RWPE2 (cell line): ENCODE data around the gene RABGAP1L.

Source experiments
- ATAC-seq: fragments of 200-7000 bp; cut with Tn5 transposase; 3 replicates; pipeline ENCODE4 v1.9.1; 2021; ENCODE audit warnings: low read depth
- DNase-seq: peaks from one replicate; pipeline ENCODE4 v3.0.0-alpha.2; 2020; ENCODE audit warnings: low spot score
- H3K27ac ChIP-seq: fragments of 450-650 bp; 2 replicates; pipeline ENCODE4 v1.5.1; 2017; ENCODE audit warnings: mild to moderate bottlenecking; ENCODE audit not compliant: poor library complexity, severe bottlenecking
- H3K27me3 ChIP-seq: fragments of 250-450 bp; sonication (Bioruptor Pico); 2 replicates; pipeline ENCODE4 v1.5.1; 2021; ENCODE audit warnings: mild to moderate bottlenecking, moderate library complexity; ENCODE audit not compliant: insufficient read depth, poor library complexity, severe bottlenecking
- H3K36me3 ChIP-seq: fragments of 250-450 bp; sonication (Bioruptor Pico); 2 replicates; pipeline ENCODE4 v1.5.1; 2020; ENCODE audit warnings: low read depth, mild to moderate bottlenecking, moderate library complexity
- H3K4me1 ChIP-seq: fragments of 250-450 bp; sonication (Bioruptor Pico); 2 replicates; pipeline ENCODE4 v1.5.1; 2021; ENCODE audit warnings: mild to moderate bottlenecking, moderate library complexity; ENCODE audit not compliant: insufficient read depth, poor library complexity, severe bottlenecking
- H3K4me3 ChIP-seq: fragments of 250-450 bp; sonication (Bioruptor Pico); 2 replicates; pipeline ENCODE4 v1.5.1; 2021; ENCODE audit warnings: mild to moderate bottlenecking, moderate library complexity; ENCODE audit not compliant: severe bottlenecking
- H3K9me3 ChIP-seq: fragments of 250-450 bp; sonication (Bioruptor Pico); 2 replicates; pipeline ENCODE4 v1.5.1; 2021; ENCODE audit warnings: mild to moderate bottlenecking, moderate library complexity; ENCODE audit not compliant: severe bottlenecking
- TF ChIP-seq, protein P1 (sequence below): fragments of 450-650 bp; IDR thresholded peaks from one replicate; pipeline ENCODE4 v1.5.1; 2017; ENCODE audit warnings: mild to moderate bottlenecking, moderate library complexity; ENCODE audit not compliant: poor library complexity, severe bottlenecking

Gene RABGAP1L

GRCh38 chr1:174946031-174946430 is 786.7 kb downstream of the RABGAP1L start:
- H3K27me3 ChIP-seq: no peaks in the 10 kb centered on the region
- H3K4me3 ChIP-seq: no peak overlapping the region
- no peaks in the 10 kb centered on the region for H3K4me1 ChIP-seq
- DNase-seq (no peak), ATAC-seq (no peak)
- no peaks in the 10 kb centered on the region for H3K36me3 ChIP-seq
- H3K27ac ChIP-seq: no peak overlapping the region
- H3K9me3 ChIP-seq: no peaks in the 10 kb centered on the region
- TF ChIP-seq, protein P1, sequence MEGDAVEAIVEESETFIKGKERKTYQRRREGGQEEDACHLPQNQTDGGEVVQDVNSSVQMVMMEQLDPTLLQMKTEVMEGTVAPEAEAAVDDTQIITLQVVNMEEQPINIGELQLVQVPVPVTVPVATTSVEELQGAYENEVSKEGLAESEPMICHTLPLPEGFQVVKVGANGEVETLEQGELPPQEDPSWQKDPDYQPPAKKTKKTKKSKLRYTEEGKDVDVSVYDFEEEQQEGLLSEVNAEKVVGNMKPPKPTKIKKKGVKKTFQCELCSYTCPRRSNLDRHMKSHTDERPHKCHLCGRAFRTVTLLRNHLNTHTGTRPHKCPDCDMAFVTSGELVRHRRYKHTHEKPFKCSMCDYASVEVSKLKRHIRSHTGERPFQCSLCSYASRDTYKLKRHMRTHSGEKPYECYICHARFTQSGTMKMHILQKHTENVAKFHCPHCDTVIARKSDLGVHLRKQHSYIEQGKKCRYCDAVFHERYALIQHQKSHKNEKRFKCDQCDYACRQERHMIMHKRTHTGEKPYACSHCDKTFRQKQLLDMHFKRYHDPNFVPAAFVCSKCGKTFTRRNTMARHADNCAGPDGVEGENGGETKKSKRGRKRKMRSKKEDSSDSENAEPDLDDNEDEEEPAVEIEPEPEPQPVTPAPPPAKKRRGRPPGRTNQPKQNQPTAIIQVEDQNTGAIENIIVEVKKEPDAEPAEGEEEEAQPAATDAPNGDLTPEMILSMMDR: no peak

DNA sequence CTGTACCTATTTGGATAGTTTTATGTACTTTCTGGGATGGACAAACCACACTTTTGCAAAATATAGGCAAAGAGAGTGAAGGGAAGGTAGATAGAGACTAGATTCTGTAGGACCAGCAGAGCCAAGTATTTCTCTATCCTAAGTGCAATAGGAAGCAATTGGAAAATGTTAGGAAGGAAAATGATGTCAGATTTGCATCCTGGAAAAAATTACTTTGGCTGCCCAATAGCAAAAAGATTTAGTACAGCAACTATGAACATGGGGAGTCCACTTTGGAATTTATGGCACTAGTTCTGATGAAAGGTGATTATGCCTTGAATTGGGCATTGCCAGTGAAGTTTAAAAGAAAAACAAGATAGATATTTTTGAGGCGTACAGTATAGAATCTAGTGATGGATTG is 789.7 kb downstream of the RABGAP1L start:
- H3K4me3 ChIP-seq: no peak overlapping the region
- DNase-seq (no peak), ATAC-seq (no peak)

DNA sequence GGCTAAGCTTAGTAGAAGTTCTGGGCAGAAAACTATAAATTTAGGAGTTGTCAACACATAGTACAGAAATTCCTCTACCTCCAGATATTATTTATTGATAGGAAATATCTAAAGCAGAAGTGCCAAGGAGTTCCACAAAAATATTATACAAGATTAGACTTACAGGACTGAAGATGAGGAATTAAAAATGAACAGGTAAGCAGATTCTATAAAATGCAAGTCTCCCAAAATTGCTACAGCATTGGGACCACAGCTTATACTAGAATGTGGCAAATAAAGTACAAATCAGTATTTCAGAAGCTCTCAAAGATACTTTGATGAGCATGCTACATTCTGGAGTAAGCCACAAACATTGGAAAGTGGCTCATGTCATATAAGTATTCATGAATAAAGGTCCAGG is 790.3 kb downstream of the RABGAP1L start:
- H3K36me3 ChIP-seq: no peaks in the 10 kb centered on the region
- no peaks in the 10 kb centered on the region for H3K27me3 ChIP-seq
- TF ChIP-seq, protein P1: no peak
- DNase-seq (no peak), ATAC-seq (no peak)
- H3K27ac ChIP-seq: no peak overlapping the region
- no peak overlapping the region for H3K4me3 ChIP-seq
- no peaks in the 10 kb centered on the region for H3K4me1 ChIP-seq
- no peaks in the 10 kb centered on the region for H3K9me3 ChIP-seq

More for the DNA sequence above, 789.7 kb downstream of the RABGAP1L start:
- H3K36me3 ChIP-seq: no peaks in the 10 kb centered on the region
- TF ChIP-seq, protein P1: no peak
- no peaks in the 10 kb centered on the region for H3K27me3 ChIP-seq
- H3K9me3 ChIP-seq: no peaks in the 10 kb centered on the region
- no peaks in the 10 kb centered on the region for H3K4me1 ChIP-seq
- no peak overlapping the region for H3K27ac ChIP-seq

DNA sequence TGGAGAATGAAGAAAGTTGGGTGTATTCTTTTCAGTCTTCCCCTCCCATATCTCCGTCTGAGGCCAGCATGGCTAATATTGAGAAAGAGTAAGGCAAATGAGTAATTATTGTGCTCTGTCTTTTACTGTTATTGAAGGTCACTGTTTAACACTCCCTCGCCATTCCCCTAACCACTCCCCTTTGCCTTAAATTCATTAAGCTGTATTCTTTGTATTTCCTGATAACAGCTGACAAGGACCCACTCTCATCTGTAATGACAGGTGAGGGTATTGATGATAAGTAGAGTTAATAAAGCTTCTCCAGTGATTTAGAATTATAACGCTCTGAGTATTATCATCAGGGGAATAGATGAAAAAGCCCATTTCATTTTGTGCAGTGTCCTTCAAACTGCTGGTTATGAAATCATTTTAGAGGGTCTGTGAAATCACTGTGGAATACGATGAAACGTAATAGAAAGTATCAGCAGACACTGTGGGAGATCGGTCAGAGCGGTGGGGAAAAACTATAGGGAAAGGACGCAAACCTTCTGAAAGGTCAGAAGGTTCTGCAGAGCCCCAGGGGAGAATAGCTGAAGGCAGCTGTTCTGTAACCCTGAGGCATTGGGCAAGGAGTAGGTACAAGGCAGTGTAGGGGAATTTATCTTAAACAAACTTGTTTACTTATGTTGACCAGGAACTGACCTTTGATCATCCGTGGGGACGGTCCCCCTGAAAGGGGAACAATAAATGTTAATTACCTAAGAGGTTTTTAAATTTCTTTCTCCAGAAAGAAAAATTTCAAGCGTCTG is 794.2 kb downstream of the RABGAP1L start:
- Histone ChIP-seq H3K9me3 (no peaks in the 10 kb centered on the region), H3K27ac (no peak overlapping the region), H3K4me1 (no peaks in the 10 kb centered on the region), H3K27me3 (no peaks in the 10 kb centered on the region), H3K36me3 (no peaks in the 10 kb centered on the region), H3K4me3 (no peak overlapping the region)
- DNase-seq (no peak), ATAC-seq (no peak)
- TF ChIP-seq, protein P1: no peak

DNA sequence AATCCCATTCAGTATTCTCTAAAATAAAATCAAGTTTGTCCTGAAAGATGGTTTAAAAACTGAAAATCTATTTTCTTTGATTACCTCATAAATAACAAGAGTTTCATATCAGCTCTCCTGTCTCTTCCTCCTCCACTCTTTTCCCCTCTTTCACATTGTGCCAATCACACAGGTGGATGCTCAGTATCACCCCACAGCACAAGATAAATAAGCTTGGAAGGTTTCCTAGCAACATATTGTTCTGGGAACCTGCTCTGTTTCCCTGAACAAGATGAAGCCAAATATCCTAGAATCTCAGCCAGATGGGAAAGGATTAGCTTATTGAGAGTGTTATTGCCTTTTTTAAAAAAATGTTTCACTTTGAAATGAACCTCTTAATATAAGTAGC is 794.7 kb downstream of the RABGAP1L start:
- DNase-seq (no peak), ATAC-seq (no peak)
- H3K27me3 ChIP-seq: no peaks in the 10 kb centered on the region
- no peaks in the 10 kb centered on the region for H3K36me3 ChIP-seq
- H3K4me1 ChIP-seq: no peaks in the 10 kb centered on the region
- H3K9me3 ChIP-seq: no peaks in the 10 kb centered on the region
- no peak overlapping the region for H3K4me3 ChIP-seq
- TF ChIP-seq, protein P1: no peak
- H3K27ac ChIP-seq: no peak overlapping the region
